ENCODE data around the gene RELN.

Gene RELN

GRCh38 chr7:103889451-103889850 is 100.0 kb downstream of the RELN start:
- no peak for DNase-seq

DNA sequence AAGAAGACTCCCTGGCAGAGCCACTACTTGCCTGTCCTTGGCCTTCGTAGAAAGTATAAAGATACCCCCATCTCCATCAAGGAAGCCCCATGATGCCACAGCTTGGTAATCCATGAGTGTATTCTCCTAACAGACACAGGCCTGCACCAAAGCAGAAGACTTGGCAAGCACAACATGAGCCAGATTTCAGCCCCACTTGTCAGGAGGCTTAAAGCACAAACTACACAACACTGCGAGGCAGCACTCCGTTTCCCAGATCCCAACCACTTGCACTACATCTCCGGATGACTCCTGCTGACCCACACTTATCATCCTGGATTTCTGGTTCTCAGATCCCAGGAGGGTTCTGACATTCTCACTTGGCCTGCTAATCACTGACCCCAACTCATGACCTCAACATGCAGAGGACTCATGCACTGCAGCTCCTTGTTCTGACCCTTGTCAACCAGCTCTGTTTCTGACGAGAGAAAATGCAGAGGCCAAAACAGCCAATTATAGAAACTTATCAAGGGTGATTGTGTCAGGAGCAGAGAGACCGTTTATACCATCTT is 100.8 kb downstream of the RELN start:
- DNase-seq = no peak

- DNase-seq = no peak
Observed at GRCh38 chr7:103887853-103888602, 101.4 kb downstream of the RELN start.

GRCh38 chr7:103887050-103887449 is 102.4 kb downstream of the RELN start:
- no peak for DNase-seq

GRCh38 chr7:103879928-103880600 is 109.4 kb downstream of the RELN start:
- DNase-seq = no peak

DNA sequence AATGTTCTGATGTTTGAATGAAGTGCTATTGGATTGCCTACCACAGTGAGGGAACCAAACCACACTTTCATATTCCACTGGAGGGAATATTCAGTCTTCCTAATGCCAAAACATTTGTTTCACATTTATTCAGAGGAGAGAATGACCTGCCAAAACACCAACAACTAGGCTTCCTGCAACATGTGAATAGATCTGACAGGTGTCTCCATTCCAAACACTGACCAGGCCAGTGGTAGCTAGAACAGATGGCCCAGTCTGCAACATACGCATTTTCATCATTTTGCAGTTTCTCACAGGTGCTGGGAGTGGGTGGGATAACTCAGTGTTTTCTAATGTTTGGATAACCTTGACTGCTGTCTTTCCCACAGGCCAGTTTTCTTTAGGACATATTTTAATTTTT is 110.0 kb downstream of the RELN start:
- DNase-seq = no peak

GRCh38 chr7:103877565-103877964 is 111.9 kb downstream of the RELN start:
- no peak for DNase-seq

DNA sequence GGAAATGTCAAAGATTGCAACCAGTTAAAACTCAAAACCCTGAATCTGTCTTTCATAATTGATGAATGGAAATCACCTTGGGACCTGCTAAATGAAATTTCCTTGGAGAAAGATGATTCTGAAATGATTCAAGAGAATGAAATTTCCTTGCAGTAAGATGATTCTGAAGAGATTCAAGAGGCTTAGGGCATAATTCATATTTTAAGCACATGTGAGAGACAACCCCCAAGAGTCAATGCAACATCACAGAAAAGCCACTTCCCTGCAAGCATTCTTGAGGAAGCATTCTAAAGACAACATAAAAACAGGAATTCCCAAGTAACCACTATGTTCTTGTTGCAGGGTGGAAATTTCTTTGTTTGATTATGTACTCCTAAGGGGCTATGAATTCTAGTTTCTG is 113.7 kb downstream of the RELN start:
- no peak for DNase-seq

DNA sequence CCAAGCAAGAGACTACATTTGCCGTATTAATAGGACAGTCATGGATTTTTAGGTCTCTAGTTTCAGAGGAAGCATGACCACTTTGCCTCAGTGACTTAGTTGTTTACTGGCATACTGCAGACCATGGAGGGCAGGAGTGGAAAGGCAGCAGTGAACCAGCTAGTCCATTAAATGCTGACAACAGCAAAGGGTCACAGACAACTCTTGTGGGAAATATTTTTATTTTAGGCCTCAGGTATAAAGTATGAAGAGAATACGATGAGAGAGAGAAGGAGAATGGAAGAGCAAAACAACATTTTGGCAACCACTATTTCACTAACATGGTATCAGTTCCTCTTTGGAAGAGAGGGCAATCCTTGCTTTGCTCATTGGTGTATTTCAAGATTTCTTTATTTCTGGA is 118.0 kb downstream of the RELN start:
- no peak for DNase-seq

DNA sequence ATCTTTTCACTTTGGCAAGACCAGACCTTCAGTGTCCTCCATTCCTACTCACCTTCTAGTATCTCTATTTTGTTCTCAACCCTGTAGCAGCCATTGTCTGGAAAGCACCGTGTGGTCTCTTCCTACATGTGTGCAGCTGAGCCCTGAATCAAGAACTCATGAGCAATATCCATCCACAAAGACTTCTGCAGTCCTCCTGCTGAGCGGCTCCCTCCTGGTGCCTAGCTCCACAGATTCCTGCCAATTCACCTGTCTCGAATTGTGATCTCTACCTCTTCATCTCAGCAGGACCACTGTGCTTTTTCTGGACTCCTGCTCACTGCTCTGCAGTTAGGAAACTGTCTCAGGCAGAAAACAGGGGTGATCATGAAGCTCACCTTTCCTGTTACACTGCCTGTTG is 118.8 kb downstream of the RELN start:
- no peak for DNase-seq

GRCh38 chr7:103867874-103868273 is 121.6 kb downstream of the RELN start:
- no peak for DNase-seq

- DNase-seq = no peak
Observed at GRCh38 chr7:103866919-103867318, 122.5 kb downstream of the RELN start.

DNA sequence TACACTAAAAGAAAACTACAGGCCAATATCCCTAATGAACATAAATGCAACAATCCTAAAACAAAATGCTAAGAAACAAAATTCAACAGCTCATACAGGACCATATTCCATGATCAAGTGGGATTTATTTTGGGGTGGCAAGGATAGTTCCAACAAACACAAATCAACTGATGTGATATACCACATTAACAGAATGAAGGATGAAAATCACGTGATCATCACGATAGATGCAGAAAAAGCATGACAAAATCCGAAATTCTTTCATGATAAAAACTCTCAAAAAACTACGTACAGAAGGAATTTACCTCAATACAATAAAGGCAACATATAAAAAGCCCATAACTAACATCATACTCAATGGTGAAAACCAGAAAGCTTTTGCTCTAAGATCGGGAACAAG is 124.0 kb downstream of the RELN start:
- no peak for DNase-seq

DNA sequence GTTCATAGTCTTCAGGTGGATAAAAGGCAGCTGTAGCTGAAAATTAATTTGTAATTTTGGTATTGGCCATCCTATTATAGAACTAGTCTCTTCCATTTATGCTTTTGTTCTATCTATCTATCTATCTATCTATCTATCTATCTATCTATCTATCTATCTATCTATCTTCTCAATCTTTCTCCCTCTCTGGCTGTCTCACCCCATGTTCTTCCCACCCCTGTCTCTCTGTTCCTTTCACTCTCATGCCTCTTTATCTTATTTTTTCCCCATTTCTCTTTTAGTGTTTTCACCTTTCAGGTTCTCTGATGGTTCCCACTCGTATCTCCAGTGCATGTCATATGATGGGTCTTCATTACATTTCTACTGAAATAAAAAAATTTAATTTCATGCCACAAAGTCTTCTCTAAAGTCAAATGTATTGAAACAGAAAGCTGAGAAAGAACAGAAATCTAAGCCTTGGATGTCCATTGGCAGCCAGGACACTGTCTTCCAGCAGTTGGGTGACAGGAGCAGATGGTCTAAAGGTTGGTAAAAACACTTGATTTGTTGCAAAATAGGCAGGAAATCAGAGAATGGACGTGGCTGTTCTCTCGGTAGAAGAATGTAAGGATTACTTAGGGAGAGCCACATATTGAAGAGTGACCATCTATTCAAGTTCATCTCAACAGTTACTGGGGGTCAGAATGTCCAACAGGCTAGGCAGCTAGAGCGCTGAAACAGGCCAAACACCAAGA is 127.0 kb downstream of the RELN start:
- no peak for DNase-seq

- no peak for DNase-seq
Observed at GRCh38 chr7:103859709-103860108, 129.7 kb downstream of the RELN start.

- no peak for DNase-seq
Observed at GRCh38 chr7:103857435-103857834, 132.0 kb downstream of the RELN start.

DNA sequence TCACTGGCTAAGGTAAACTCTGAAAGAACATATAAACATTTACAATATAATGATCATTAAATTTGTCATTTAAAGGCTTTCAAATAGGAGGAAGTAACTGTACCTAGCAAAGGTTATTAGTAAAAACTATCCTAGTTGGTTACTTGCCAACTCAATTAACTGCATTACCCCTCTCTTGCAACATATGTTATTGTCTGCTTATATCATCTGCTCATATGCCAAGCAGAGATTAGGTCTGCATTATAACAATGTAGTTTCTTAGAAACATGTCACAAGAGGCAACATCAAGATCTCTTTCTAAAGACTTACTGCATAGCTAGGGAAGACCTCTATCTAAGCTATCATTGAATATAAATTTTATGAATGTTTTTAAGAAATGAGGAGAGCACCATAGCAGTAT is 132.5 kb downstream of the RELN start:
- DNase-seq = no peak

- no peak for DNase-seq
Observed at GRCh38 chr7:103855671-103856070, 133.8 kb downstream of the RELN start.

DNA sequence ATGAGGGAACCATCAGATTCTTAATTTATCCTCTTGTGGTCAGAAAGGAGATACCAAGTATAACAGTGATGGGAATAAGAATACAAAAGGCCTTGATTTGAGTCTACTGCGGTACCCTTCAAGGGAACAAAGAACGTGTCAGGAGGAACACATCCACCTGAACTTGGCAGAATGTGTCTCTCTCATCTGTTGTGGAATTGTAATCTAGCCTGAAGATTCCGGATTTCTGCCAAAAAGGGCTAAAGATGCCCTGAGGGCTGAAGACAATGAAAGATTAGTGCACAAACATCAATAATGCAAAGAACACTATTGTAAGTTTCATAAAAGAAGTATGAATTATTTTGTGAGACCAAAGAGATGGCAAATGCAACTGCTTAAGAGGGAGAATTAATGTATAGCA is 134.8 kb downstream of the RELN start:
- no peak for DNase-seq

- no peak for DNase-seq
Observed at GRCh38 chr7:103851357-103851756, 138.1 kb downstream of the RELN start.

DNA sequence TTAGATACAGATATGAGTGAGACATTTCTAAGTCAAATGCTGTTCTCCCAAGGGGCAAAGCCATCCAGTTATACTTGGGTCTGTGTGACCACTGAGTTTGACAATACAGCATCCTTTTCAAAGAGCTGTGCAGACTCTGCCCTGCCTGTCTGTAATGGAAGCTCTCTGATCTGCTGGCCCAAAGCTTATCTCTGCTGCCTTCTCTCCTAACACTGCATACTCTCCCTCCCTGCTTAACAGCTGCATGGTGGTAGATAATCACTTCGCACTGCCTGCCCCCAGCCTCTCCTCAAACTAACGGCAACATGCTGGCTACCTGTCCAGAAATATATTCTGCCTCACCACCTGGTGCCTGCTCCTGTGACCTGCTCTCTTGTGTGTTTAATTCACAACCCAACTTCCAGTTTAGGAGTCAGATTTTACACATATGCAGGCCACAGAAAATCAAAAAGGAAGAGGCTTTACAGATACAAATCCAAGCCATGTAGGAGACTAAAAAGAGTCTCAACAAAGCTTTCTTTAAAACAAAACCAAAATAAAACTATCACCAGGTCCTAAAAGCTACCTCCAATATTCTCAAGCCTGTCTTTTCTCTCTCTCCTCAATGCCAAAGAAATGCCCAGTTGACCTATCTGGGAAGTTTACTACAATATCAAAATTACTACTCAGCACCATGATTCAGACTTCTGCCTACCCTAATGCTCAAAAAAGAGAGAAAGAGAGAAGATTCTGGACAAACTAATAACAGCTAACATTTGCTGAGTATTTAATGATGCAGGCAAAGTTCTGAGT is 145.6 kb downstream of the RELN start:
- DNase-seq = no peak

DNA sequence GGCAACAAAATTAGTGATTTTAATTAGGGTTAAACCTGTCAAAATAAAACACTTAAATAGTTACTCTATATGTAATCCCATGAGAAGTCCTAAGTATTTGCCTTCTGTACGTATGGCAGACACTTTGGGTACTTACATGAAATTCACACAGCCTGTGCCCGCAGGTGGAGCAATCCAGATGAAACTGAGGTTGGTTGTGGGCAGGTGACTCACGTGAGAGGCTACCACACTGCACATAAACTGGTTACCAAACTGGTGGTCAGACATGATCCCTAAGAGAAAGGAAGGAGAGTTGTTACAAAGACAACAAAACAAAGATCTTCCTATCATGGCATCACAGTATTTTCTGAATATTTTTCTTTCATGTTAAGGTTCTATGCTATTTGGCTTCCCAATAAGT is 156.1 kb downstream of the RELN start:
- no peak for DNase-seq

DNA sequence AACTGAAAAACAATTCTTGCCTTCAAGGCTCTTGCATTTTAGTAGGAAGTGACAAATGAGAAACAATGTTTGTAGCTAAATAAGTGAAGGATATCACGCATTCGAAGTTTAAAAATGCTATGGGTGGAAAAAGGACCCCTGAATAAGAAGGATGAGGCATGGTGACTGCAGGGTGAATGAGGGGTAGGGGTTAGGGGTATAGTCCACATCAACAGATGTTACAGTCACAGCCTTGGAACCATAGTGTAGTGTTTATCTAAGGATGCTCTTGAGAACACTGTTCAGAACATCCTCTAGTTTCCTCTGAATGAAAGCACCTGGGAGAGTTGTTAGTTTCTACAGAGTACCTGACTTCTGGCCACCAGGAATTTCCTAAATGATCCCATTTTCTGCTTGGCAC is 157.0 kb downstream of the RELN start:
- DNase-seq = no peak
